NCI-H1092 treated with DMSO at 0.1 percent for 48 hours (cell line): Measurements from ENCODE around the gene GJB1.
"Not testable (repeated sequence)": the region's sequence is repeated elsewhere in the genome, so short reads cannot be mapped to it uniquely, and the experiment has no call there.

Experiments
- DNase-seq: peaks from one replicate; lab custom pipeline; 2025; lab: John Stamatoyannopoulos, UW

GJB1 gene

DNA sequence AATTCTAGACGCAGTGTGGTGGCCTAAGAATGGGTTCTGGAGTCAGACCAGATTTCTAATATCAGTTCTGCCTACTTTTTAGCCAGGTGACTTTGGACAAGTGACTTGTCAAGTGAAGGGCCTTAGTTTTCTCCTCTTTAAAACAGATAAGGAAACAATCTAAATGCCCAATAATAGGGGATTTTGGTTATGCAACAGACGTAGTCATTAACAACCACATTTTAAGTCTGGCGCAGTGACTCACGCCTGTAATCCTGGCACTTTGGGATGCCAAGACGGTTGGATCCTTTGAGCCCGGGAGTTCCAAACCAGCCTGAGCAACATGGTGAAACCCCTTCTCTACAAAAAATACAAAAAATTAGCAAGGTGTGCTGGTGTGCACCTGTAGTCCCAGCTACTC, 33.0 kb downstream of the GJB1 start:
- no peak for DNase-seq

DNA sequence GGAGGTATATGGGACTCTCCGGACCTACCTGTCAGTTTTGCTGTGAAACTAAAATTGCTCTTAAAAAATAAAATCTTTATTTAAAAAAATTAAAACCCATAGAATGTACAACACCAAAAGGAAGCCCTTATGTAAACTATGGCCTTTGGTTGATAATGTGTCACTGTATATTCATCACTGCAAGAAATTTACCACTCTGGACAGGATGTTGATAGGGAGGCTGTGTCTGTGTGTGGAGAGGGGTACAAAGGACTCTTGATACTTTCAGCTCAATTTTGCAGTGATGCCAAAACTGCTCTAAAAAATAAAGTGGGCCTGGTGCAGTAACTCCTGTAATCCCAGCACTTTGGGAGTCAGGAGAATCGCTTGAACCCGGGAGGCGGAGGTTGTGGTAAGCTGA, 33.8 kb downstream of the GJB1 start:
- DNase-seq, result no peak

DNA sequence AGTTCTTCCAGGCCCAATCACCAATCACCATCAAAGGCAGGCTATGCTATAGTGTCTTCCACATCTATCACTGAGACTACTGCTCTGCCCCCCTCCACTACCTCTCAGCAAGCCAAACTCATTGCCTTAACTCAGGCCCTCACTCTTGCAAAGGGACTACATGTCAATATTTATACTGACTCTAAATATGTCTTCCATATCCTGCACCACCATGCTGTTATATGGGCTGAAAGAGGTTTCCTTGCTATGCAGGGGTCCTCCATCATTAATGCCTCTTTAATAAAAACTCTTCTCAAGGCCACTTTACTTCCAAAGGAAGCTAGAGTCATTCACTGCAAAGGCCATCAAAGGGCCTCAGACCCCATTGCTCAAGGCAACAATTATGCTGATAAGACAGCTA, 45.6 kb downstream of the GJB1 start:
- DNase-seq, result not testable (repeated sequence)

DNA sequence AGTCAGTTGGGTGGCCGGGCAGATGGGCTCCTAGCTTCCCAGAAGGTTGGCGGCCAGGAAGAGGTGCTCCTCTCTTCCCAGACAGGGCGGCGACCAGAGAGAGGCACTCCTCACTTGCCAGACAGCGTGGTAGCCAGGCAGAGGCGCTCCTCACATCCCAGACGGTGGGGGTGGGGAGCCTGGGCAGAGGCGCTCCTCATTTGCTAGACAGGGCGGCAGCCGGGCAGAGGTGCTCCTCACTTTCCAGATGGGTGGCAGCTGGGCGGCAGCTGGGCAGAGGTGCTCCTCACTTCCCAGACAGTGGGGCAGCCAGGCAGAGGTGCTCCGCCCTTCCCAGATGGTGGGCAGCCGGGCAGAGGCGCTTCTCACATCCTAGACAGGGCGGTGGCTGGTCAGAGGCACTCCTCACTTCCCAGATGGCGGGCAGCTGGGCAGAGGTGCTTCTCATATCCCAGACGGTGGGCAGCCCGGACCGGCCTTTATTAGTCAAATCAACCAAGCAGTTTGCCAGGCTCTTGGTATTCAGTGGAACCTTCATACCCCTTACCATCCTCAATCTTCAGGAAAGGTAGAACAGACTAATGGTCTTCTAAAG, 46.9 kb downstream of the GJB1 start:
- DNase-seq, result no peak

DNA sequence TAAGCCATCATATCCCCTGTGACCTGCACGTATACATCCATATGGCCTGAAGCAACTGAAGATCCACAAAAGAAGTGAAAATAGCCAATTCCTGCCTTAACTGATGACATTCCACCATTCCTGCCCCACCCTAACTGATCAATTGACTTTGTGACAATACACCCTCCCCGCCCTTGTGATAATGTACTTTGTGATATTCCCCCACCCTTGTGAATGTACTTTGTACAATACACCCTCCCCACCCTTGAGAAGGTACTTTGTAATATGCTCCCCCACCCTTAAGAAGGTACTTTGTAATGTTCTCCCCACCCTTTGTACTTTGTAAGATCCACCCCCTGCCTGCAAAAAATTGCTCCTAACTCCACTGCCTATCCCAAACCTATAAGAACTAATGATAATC, 49.3 kb downstream of the GJB1 start:
- DNase-seq, result not testable (repeated sequence)
